Peyer's patch (tissue), 4 donors: Measurements from ENCODE around the gene LCK.

ENCODE experiments used
- POLR2A ChIP-seq, 2 donors: fragments of 450-650 bp; IDR thresholded peaks; one replicate each; pipeline ENCODE4 v1.5.1; 2017; ENCODE audit warnings: antibody characterized with exemption in 2 of 2, mild to moderate bottlenecking in 2 of 2, moderate library complexity in 2 of 2
- TF ChIP-seq, protein P1 (sequence below), 6 experiments: fragments of 450-650 bp in 4 of 6; fragments of 200-600 bp in 2 of 6; sonication (generic) in 1 of 6; IDR thresholded peaks; one replicate each; pipeline ENCODE4 v1.5.1; 2017 to 2019; ENCODE audit warnings: antibody characterized with exemption in 6 of 6, mild to moderate bottlenecking in 3 of 6, moderate library complexity in 1 of 6

DNA sequence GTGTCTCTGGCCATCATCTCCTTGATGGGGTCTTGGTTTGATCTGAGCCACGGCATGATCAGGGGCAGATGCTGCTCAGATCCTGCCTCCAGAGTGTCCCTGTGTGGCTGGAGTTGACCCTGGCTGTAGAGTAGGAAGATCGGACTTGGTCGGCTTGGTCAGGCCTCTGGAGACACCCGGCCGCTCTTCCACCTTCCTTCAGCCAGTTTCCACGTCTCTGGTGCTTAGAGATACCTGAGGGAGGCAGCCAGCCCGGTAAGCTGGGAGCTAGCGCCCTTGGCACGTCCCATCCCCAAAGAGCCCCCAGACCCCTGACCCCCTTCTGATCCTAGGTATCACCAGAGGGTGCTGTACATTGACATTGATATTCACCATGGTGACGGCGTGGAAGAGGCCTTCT is 76.1 kb downstream of the LCK start:
- TF ChIP-seq, protein P1, sequence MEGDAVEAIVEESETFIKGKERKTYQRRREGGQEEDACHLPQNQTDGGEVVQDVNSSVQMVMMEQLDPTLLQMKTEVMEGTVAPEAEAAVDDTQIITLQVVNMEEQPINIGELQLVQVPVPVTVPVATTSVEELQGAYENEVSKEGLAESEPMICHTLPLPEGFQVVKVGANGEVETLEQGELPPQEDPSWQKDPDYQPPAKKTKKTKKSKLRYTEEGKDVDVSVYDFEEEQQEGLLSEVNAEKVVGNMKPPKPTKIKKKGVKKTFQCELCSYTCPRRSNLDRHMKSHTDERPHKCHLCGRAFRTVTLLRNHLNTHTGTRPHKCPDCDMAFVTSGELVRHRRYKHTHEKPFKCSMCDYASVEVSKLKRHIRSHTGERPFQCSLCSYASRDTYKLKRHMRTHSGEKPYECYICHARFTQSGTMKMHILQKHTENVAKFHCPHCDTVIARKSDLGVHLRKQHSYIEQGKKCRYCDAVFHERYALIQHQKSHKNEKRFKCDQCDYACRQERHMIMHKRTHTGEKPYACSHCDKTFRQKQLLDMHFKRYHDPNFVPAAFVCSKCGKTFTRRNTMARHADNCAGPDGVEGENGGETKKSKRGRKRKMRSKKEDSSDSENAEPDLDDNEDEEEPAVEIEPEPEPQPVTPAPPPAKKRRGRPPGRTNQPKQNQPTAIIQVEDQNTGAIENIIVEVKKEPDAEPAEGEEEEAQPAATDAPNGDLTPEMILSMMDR (IDR thresholded peaks at IDR 0.05) = no peak
- TF ChIP-seq POLR2A (IDR thresholded peaks at IDR 0.05) = no peak
